NB4 (cell line): ENCODE results near the gene OR14K1.

Source experiments
- POLR2A ChIP-seq: IDR thresholded peaks from 2 replicates; pipeline ENCODE4 v1.6.1; 2011; ENCODE audit warnings: mild to moderate bottlenecking; ENCODE audit not compliant: insufficient read length; ENCODE audit errors: extremely low read depth
- TF ChIP-seq, protein P1 (sequence below): IDR thresholded peaks from one replicate; pipeline ENCODE4 v1.5.1; 2012; ENCODE audit warnings: low read depth, low read length

DNA sequence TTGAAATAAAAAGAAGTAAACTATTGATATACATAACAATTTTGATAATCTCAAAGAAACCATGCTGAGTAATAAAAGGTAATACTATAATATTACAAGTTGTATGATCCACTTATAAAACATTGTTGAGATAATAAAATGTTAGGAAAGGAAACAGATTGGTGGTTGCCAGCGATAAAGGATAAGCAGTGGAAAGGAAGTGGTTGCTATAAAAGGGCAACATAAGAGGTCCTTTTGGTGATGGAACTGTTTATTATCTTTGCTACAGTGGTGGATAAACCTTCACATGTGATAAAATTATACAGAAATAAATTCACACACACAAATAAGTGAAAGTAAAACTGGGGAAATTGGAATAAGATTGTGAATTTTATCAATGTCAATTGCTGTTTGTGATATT lies 37.1 kb upstream of the OR14K1 start:
- TF ChIP-seq, protein P1, sequence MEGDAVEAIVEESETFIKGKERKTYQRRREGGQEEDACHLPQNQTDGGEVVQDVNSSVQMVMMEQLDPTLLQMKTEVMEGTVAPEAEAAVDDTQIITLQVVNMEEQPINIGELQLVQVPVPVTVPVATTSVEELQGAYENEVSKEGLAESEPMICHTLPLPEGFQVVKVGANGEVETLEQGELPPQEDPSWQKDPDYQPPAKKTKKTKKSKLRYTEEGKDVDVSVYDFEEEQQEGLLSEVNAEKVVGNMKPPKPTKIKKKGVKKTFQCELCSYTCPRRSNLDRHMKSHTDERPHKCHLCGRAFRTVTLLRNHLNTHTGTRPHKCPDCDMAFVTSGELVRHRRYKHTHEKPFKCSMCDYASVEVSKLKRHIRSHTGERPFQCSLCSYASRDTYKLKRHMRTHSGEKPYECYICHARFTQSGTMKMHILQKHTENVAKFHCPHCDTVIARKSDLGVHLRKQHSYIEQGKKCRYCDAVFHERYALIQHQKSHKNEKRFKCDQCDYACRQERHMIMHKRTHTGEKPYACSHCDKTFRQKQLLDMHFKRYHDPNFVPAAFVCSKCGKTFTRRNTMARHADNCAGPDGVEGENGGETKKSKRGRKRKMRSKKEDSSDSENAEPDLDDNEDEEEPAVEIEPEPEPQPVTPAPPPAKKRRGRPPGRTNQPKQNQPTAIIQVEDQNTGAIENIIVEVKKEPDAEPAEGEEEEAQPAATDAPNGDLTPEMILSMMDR: no peak
- no peak for TF ChIP-seq POLR2A
